HCEC 1CT (cell line): ENCODE results near the gene ZNF750.

ENCODE experiments used
- DNase-seq: peaks from one replicate; pipeline ENCODE4 v3.0.0-alpha.2; 2017

Gene ZNF750

GRCh38 chr17:82872591-82873520, 33.0 kb upstream of the ZNF750 start:
- DNase-seq = no peak

- DNase-seq = no peak
Observed at GRCh38 chr17:82871776-82872561, 32.1 kb upstream of the ZNF750 start.

- no peak for DNase-seq
Observed at GRCh38 chr17:82871056-82871775, 31.4 kb upstream of the ZNF750 start.

- no peak for DNase-seq
Observed at GRCh38 chr17:82870541-82870940, 30.7 kb upstream of the ZNF750 start.

- no peak for DNase-seq
Observed at GRCh38 chr17:82870091-82870491, 30.3 kb upstream of the ZNF750 start.

GRCh38 chr17:82869536-82869935, 29.7 kb upstream of the ZNF750 start:
- no peak for DNase-seq

- no peak for DNase-seq
Observed at GRCh38 chr17:82868715-82869131, 28.9 kb upstream of the ZNF750 start.

GRCh38 chr17:82867763-82868325, 28.0 kb upstream of the ZNF750 start:
- DNase-seq = no peak

GRCh38 chr17:82866590-82867191, 26.9 kb upstream of the ZNF750 start:
- peak; percentile 84 for DNase-seq

GRCh38 chr17:82865774-82866395, 26.1 kb upstream of the ZNF750 start:
- no peak for DNase-seq

- DNase-seq = no peak
Observed at GRCh38 chr17:82865274-82865673, 25.5 kb upstream of the ZNF750 start.

- DNase-seq = no peak
Observed at GRCh38 chr17:82864713-82865248, 25.0 kb upstream of the ZNF750 start.

GRCh38 chr17:82863941-82864712, 24.3 kb upstream of the ZNF750 start:
- peak; percentile 76 for DNase-seq

- DNase-seq = no peak
Observed at GRCh38 chr17:82863383-82863940, 23.6 kb upstream of the ZNF750 start.

GRCh38 chr17:82862737-82863382, 23.0 kb upstream of the ZNF750 start:
- DNase-seq = no peak

GRCh38 chr17:82862191-82862590, 22.4 kb upstream of the ZNF750 start:
- DNase-seq = no peak

- no peak for DNase-seq
Observed at GRCh38 chr17:82861393-82861775, 21.6 kb upstream of the ZNF750 start.

- no peak for DNase-seq
Observed at GRCh38 chr17:82860606-82861392, 21.0 kb upstream of the ZNF750 start.
